ENCODE measurements around the gene CDK14. TPM values are rescaled to one million over a fixed set of nuclear protein-coding genes. Genes with fewer than 3 reads are reported as not detected.

Gene CDK14
- total and polyA plus RNA-seq, 10 of the 15 experiments (the other 5 are each of a cell fraction or from before 2014, with no cell fraction given), result 6.5 to 61.3 (median 24.2) TPM

DNA sequence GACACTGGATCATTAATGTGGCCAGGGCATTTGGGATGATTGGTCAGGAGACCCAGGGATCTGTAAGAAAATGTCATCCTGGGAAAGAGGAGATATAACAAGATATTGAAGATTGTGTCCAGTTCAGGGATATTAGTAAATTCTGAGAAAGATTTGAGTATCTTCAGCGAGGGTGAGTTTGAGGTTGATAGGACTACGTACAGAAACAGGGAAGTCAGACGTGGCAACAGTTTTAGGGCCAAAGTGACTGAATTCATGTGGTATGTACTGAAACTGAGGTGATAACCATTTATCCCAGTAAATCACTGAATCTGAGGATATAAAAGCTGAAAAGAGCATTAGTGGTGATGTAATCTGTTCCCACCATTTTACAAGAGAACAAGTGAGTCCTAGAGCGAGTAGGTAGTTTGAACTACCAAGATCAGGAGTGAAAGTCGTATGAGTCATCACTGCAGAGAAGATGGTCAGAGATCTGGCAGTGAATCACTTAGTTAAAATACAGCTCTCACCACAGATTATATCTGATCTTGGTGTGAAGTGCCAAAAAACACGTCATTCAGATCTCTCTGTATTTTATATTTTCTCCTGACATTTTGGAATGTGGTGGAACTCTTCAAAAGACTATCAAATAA lies 220.5 kb downstream of the CDK14 start (continued):
- TF ChIP-seq FOS (IDR thresholded peaks at IDR 0.05; ENCODE audit: borderline replicate concordance, extremely low read depth, insufficient read length), result peak; percentile 4
- peak; percentile 45; the same call in 1 of the 2 replicates for TF ChIP-seq ZNF217 (IDR thresholded peaks at IDR 0.05)
- TF ChIP-seq HDAC6 (IDR thresholded peaks at IDR 0.05; ENCODE audit: unreplicated experiment), result no peak
- TF ChIP-seq MTA2 (IDR thresholded peaks at IDR 0.05; ENCODE audit: low read depth), result peak; percentile 94
- TF ChIP-seq, protein P1, sequence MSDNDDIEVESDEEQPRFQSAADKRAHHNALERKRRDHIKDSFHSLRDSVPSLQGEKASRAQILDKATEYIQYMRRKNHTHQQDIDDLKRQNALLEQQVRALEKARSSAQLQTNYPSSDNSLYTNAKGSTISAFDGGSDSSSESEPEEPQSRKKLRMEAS (IDR thresholded peaks at IDR 0.05; ENCODE audit: low read depth, low read length), result no peak
- TF ChIP-seq RAD21 (IDR thresholded peaks at IDR 0.05; ENCODE audit: insufficient read depth, low read depth, low read length), result no peak
- no peak for TF ChIP-seq PAX8 (IDR thresholded peaks at IDR 0.05)
- TF ChIP-seq RUNX3 (IDR thresholded peaks at IDR 0.05; ENCODE audit: low read length), result peak; percentile 93
- 0 out of 2 replicates have a peak, but pooled peaks have one; percentile 57 for TF ChIP-seq GATAD2B (conservative IDR thresholded peaks at IDR 0.05; ENCODE audit: low read depth)
- TF ChIP-seq ZNF207 (IDR thresholded peaks at IDR 0.05; ENCODE audit: borderline replicate concordance), result no peak
- TF ChIP-seq MXI1 (IDR thresholded peaks at IDR 0.05; ENCODE audit: low read depth, low read length), result no peak
- TF ChIP-seq NR2C1 (IDR thresholded peaks at IDR 0.05), result no peak
- no peak for TF ChIP-seq CHD2 (IDR thresholded peaks at IDR 0.05; ENCODE audit: borderline replicate concordance, low read depth, low read length)
- TF ChIP-seq NR2F1 (conservative IDR thresholded peaks at IDR 0.05), result 0 out of 2 replicates have a peak, but pooled peaks have one; percentile 41
- TF ChIP-seq, protein P2, sequence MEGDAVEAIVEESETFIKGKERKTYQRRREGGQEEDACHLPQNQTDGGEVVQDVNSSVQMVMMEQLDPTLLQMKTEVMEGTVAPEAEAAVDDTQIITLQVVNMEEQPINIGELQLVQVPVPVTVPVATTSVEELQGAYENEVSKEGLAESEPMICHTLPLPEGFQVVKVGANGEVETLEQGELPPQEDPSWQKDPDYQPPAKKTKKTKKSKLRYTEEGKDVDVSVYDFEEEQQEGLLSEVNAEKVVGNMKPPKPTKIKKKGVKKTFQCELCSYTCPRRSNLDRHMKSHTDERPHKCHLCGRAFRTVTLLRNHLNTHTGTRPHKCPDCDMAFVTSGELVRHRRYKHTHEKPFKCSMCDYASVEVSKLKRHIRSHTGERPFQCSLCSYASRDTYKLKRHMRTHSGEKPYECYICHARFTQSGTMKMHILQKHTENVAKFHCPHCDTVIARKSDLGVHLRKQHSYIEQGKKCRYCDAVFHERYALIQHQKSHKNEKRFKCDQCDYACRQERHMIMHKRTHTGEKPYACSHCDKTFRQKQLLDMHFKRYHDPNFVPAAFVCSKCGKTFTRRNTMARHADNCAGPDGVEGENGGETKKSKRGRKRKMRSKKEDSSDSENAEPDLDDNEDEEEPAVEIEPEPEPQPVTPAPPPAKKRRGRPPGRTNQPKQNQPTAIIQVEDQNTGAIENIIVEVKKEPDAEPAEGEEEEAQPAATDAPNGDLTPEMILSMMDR (IDR thresholded peaks at IDR 0.05 in 2 of 3, conservative IDR thresholded peaks at IDR 0.05 in 1 of 3; ENCODE audit: control insufficient read depth in 2 of 3, extremely low read depth in 1 of 3, insufficient read depth in 1 of 3, low read depth in 3 of 3, low read length in 3 of 3), result no peak
- TF ChIP-seq CREB1 (IDR thresholded peaks at IDR 0.05; ENCODE audit: low read depth), result peak; percentile 67
- peak; percentile 90; the same call in 1 of the 2 replicates for TF ChIP-seq DPF2 (IDR thresholded peaks at IDR 0.05)
- no peak for TF ChIP-seq SIN3A (IDR thresholded peaks at IDR 0.05; ENCODE audit: low read depth, low read length)
- TF ChIP-seq, protein P3, sequence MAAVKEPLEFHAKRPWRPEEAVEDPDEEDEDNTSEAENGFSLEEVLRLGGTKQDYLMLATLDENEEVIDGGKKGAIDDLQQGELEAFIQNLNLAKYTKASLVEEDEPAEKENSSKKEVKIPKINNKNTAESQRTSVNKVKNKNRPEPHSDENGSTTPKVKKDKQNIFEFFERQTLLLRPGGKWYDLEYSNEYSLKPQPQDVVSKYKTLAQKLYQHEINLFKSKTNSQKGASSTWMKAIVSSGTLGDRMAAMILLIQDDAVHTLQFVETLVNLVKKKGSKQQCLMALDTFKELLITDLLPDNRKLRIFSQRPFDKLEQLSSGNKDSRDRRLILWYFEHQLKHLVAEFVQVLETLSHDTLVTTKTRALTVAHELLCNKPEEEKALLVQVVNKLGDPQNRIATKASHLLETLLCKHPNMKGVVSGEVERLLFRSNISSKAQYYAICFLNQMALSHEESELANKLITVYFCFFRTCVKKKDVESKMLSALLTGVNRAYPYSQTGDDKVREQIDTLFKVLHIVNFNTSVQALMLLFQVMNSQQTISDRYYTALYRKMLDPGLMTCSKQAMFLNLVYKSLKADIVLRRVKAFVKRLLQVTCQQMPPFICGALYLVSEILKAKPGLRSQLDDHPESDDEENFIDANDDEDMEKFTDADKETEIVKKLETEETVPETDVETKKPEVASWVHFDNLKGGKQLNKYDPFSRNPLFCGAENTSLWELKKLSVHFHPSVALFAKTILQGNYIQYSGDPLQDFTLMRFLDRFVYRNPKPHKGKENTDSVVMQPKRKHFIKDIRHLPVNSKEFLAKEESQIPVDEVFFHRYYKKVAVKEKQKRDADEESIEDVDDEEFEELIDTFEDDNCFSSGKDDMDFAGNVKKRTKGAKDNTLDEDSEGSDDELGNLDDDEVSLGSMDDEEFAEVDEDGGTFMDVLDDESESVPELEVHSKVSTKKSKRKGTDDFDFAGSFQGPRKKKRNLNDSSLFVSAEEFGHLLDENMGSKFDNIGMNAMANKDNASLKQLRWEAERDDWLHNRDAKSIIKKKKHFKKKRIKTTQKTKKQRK (IDR thresholded peaks at IDR 0.05; ENCODE audit: low read depth, low read length), result no peak
- TF ChIP-seq, protein P4, sequence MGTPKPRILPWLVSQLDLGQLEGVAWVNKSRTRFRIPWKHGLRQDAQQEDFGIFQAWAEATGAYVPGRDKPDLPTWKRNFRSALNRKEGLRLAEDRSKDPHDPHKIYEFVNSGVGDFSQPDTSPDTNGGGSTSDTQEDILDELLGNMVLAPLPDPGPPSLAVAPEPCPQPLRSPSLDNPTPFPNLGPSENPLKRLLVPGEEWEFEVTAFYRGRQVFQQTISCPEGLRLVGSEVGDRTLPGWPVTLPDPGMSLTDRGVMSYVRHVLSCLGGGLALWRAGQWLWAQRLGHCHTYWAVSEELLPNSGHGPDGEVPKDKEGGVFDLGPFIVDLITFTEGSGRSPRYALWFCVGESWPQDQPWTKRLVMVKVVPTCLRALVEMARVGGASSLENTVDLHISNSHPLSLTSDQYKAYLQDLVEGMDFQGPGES (IDR thresholded peaks at IDR 0.05), result no peak
- TF ChIP-seq NFYA (IDR thresholded peaks at IDR 0.05; ENCODE audit: borderline replicate concordance, low read depth, low read length), result no peak
- no peak for TF ChIP-seq ESRRA (IDR thresholded peaks at IDR 0.05; ENCODE audit: low read length)
- TF ChIP-seq, protein P5, sequence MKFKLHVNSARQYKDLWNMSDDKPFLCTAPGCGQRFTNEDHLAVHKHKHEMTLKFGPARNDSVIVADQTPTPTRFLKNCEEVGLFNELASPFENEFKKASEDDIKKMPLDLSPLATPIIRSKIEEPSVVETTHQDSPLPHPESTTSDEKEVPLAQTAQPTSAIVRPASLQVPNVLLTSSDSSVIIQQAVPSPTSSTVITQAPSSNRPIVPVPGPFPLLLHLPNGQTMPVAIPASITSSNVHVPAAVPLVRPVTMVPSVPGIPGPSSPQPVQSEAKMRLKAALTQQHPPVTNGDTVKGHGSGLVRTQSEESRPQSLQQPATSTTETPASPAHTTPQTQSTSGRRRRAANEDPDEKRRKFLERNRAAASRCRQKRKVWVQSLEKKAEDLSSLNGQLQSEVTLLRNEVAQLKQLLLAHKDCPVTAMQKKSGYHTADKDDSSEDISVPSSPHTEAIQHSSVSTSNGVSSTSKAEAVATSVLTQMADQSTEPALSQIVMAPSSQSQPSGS (IDR thresholded peaks at IDR 0.05; ENCODE audit: low read length), result peak; percentile 98
- TF ChIP-seq FOXM1 (IDR thresholded peaks at IDR 0.05; ENCODE audit: low read depth, low read length), result peak; percentile 84

All from GM12878 (cell line).